Pons (tissue), 1 donor: ENCODE measurements around the gene ADRA1B.

Source experiments
- DNase-seq: peaks from one replicate; pipeline ENCODE4 v3.0.0-alpha.2; 2016; ENCODE audit warnings: low spot score

Gene ADRA1B

GRCh38 chr5:159915904-159916840 is at the start of gene ADRA1B:
ADRA1B (plus strand) TSS chr5:159916482; CDS start chr5:159916906, 424 bp downstream.
- no peak for DNase-seq

- DNase-seq, result no peak
Measured at GRCh38 chr5:159873680-159874079, 42.6 kb upstream of the ADRA1B start.

- DNase-seq, result peak; percentile 15
Measured at GRCh38 chr5:159874263-159874662, 42.0 kb upstream of the ADRA1B start.

- DNase-seq, result no peak
Measured at GRCh38 chr5:159877016-159877415, 39.3 kb upstream of the ADRA1B start.

- DNase-seq, result peak; percentile 29
Measured at GRCh38 chr5:159877894-159878448, 38.3 kb upstream of the ADRA1B start.

GRCh38 chr5:159878988-159879471 is 37.3 kb upstream of the ADRA1B start:
- DNase-seq, result peak; percentile 48

- no peak for DNase-seq
Measured at GRCh38 chr5:159880676-159881075, 35.6 kb upstream of the ADRA1B start.

GRCh38 chr5:159881967-159882366 is 34.3 kb upstream of the ADRA1B start:
- DNase-seq, result no peak

GRCh38 chr5:159883522-159883950 is 32.7 kb upstream of the ADRA1B start:
- no peak for DNase-seq

GRCh38 chr5:159884917-159885620 is 31.2 kb upstream of the ADRA1B start:
- DNase-seq, result no peak

GRCh38 chr5:159886296-159886695 is 30.0 kb upstream of the ADRA1B start:
- DNase-seq, result no peak

- no peak for DNase-seq
Measured at GRCh38 chr5:159887050-159887449, 29.2 kb upstream of the ADRA1B start.

- DNase-seq, result no peak
Measured at GRCh38 chr5:159888860-159889259, 27.4 kb upstream of the ADRA1B start.

GRCh38 chr5:159890141-159890540 is 26.1 kb upstream of the ADRA1B start:
- no peak for DNase-seq

GRCh38 chr5:159891371-159891770 is 24.9 kb upstream of the ADRA1B start:
- DNase-seq, result no peak

- DNase-seq, result no peak
Measured at GRCh38 chr5:159893040-159893695, 23.1 kb upstream of the ADRA1B start.

- no peak for DNase-seq
Measured at GRCh38 chr5:159894149-159894720, 22.0 kb upstream of the ADRA1B start.

GRCh38 chr5:159897786-159898393 is 18.4 kb upstream of the ADRA1B start:
- DNase-seq, result no peak

GRCh38 chr5:159899067-159900049 is 16.9 kb upstream of the ADRA1B start:
- DNase-seq, result no peak

GRCh38 chr5:159901308-159901707 is 15.0 kb upstream of the ADRA1B start:
- DNase-seq, result no peak
